NCI-H2196 treated with DMSO at 0.1 percent for 48 hours (cell line): ENCODE results near the gene AKNA.

ENCODE experiments used
- DNase-seq: peaks from one replicate; lab custom pipeline; 2025; ENCODE audit not compliant: unreplicated experiment; lab: John Stamatoyannopoulos, UW

Gene AKNA, protein sequence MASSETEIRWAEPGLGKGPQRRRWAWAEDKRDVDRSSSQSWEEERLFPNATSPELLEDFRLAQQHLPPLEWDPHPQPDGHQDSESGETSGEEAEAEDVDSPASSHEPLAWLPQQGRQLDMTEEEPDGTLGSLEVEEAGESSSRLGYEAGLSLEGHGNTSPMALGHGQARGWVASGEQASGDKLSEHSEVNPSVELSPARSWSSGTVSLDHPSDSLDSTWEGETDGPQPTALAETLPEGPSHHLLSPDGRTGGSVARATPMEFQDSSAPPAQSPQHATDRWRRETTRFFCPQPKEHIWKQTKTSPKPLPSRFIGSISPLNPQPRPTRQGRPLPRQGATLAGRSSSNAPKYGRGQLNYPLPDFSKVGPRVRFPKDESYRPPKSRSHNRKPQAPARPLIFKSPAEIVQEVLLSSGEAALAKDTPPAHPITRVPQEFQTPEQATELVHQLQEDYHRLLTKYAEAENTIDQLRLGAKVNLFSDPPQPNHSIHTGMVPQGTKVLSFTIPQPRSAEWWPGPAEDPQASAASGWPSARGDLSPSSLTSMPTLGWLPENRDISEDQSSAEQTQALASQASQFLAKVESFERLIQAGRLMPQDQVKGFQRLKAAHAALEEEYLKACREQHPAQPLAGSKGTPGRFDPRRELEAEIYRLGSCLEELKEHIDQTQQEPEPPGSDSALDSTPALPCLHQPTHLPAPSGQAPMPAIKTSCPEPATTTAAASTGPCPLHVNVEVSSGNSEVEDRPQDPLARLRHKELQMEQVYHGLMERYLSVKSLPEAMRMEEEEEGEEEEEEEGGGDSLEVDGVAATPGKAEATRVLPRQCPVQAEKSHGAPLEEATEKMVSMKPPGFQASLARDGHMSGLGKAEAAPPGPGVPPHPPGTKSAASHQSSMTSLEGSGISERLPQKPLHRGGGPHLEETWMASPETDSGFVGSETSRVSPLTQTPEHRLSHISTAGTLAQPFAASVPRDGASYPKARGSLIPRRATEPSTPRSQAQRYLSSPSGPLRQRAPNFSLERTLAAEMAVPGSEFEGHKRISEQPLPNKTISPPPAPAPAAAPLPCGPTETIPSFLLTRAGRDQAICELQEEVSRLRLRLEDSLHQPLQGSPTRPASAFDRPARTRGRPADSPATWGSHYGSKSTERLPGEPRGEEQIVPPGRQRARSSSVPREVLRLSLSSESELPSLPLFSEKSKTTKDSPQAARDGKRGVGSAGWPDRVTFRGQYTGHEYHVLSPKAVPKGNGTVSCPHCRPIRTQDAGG (N-terminal part only)

DNA sequence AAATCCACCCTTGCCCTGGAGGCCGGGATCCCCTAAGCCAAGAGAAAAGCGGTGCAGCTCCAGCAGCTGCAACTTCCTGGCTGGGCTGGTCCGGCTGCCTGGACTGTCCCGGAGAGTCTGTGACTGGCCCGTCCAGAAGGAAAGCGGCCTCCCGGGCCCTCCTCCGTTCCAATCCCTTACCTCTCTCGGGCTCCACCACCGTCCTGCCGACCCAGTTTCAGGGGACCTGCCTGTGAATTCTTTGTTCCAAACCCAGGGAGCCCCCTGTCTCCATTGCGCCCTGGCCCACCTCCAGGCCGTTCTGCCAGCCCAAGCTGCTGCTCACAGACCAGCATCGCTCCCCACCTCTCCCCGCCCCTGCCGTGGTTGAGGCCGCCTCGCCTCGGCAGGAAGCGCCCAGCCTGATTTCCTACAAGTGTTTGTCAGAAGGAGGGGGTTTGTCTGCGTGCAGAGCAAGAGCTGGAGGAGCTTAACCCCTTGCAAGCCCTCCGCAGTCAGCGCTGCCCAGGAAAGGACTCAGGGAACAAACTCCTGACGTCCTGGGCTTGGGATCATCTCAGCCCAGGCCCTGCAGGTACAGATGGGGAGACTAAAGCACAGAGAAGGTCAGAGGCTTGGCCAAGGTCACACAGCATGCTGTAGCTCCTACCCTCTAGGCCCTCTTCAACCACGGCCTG, at the start of gene AKNA:
TSS of gene AKNA (minus strand) at position 303 of the 677 bp plus-strand sequence. CDS start 6,649 bp downstream, outside the sequence.
- no peak for DNase-seq

DNA sequence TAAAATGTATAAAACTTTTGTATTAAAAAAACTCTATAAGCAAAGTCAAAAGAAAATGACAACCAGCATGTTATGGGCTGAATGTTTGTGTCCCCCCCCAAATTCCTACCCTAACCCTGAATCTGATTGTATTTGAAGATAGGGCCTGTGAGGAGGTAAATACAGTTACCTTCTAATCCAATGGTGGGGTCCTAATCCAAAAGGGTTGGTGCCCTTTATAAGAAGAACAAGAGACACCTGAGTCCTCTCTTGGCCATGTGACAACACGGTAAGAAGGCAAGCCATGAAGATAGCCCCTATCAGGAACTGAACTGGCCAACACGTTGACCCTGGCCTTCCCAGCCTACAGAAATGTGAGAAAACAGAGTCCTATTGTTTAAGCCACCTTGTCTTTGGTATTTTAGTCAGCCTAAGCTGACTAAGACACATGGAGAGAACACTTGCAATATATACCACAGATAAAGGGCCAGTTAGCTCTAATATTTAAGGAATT, 49.7 kb upstream of the AKNA start:
- no peak for DNase-seq

DNA sequence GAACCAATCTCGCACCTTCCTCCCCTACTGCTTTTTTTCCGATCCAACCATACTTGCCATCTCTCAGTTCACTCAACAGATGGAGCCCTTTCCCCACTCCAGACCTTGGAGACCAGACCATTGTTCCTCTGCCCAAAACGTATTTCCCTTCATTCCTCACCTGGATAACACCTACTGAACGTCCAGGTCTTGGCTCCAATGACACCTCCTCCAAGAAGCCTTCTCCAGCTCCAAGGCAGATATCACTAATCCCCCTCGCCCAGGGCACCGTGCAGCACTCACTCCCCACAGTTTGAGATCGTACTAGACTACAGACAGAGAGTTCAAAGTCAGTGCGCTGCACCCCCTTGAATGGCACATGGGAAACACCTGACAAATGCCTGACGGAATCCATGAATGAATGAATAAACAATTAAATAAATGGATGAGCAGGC, 47.1 kb upstream of the AKNA start:
- DNase-seq = peak; percentile 52

DNA sequence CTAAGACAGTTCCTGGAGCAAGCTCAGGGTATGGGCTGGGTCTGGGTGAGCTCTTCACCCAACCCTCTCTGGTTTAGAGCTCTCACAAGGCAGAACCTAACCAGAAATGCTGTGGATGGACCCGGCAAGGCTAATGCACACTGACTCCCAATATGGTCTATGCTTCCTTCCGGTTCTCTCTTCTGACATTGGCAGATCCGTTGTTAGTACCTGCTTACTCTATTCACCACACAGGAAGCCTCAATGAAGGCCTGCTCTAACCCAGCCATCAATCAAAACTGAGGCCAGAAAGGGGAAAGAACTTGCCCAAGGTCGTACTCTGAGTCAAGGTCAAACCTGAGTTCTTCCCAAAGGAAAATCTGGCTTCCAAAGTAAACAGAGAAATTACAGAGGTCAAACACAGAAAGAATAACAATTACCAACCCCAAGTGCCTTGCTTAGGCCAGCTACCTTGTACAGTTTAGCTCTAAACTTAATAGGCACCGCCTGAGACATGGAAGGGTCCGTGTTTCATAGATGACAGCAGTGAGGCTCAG, 46.0 kb upstream of the AKNA start:
- no peak for DNase-seq

DNA sequence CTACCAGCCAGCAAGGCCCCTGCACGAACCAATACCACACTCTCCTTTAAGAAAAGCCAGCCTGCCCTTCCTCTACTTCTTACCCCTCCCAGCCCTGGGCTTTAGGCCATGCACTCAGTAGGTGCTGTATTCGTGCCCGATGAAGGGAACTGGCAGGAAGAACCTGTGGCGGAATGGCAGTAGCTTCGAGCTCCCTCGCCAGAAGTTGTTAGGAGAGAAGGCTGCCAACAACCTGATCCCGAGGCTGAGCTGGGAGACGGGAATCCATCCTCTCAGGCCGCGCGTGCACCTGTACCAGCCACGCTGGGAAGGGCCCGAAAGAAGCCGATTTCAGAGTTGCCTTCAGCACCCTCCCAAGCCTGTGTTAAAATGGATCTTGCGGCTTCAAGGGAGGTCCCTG, 45.3 kb upstream of the AKNA start:
- no peak for DNase-seq

DNA sequence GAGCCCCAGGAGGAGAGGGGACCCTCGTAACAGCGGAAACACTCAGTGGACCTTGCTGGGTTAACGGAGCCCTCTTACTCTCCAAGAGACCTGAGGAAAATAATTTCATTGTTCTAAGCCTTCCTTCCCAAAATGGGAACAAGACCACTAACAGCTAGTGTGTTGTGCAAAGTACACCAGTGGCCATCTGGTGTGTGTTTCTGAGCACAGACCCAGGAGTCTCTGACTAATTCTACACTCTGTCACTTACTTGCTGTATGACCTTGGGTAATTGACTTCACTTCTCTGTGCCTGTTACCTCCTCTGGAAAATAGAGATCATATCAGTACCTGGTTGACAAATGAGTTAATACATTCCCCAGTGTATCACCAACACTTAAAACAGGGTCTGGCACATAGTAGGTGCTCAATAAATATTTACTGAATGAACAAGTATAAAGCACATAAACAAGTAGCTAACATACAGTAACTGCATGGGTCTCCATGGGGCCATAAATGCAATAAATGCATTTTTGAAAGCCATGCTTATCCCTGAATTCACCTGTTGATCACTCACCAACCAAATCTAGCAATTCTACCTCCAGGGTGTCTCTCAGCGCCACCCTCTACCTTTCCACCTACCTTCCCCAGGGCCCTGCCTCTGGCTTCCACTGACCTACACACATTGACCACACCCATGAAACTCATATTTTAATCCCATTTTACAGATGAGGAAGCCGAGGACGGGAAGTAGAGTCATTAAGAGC, 44.7 kb upstream of the AKNA start:
- no peak for DNase-seq

DNA sequence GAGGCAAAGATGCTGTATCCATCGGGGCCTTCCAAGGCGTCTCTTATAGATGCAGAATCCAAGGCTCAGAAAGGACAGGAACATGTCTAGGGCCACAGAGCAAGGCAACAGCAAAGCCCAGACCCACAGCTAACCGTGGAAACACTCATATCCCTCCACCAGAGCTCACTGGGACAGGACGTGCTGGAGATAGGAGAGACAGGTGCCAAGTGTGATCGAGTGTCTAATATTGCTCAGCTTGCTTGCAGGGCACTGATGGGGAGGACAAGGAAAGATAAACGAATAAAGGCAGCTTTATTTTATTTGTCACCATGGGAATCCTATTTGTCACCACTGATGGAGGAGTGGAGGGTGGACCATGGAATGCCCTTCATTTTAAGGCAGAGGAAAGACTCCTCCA, 44.0 kb upstream of the AKNA start:
- DNase-seq = no peak

DNA sequence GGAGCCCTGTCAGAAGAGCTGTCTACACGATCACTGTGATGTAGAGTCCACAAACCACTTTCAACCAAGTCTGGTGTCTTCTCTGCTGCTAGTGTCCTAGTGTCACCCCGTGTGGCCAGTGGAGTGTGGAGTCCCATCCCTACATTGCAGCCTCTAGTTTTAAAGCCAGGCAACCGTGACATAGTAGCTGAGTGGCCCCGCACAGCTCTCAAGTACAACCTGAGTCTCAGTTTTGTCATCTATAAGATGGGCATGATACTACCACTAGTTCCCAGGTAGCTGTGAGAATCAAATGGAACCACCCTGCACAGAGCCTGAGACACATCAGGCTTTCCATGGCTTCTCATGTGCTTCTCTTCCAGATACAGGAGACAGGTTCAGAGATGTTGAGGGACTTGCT, 43.2 kb upstream of the AKNA start:
- no peak for DNase-seq

DNA sequence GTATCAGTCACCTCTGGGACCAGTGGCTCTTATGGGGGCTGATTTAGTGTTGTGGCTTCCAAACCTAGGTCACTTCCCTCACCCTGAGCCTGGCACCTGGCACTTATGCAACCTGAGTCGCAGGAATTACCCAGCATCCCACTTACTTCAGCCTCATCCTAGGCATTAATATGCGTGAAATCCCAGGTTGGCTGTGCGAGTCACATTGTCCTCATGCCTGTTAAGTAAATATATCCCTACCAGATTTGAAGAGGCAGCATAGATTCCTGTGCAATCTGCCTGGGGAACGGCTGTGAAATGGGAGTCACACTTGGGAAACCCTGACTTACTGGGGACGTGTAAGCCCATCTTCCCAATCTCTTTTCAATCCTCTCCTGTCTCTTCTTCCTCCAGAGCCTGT, 42.7 kb upstream of the AKNA start:
- peak; percentile 3 for DNase-seq

DNA sequence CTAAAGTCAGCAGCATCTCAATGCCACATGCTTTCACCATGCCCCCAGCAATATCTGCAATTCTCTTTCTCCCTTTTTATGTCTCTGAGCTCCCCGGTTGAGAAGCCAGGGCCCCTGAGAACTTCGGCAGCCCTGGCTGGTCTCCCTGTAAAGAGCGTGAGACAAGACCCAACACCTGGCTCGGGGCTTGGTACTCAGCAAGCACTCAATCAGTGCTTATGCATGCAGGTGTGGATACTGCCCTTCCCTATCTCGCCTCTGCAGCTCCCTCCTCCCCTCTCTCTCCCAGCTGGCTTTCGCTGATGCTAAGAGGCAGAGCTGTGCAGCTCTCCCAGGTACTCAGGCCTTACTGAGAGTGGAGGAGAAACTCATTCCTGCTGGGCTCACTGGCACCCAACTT, 41.7 kb upstream of the AKNA start:
- DNase-seq = no peak

DNA sequence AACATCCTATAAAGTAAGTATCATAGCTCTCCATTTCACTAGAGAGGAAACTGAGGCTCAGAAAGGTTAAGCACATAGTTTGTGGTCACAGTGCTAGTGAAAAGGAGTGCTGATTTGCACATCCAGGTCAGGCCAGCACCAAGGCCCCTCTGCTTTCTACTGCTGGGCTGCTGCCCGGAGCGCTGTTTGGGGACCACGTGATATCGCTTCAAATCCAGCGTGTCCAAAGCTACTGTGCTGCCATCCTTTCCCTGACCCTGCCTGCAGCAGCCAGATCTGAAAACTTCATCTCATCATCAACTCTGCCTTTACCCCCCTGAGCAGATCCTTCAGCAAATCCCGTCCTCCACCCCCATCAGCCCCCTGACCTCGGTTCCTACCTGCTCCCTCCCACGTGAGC, 40.7 kb upstream of the AKNA start:
- no peak for DNase-seq

DNA sequence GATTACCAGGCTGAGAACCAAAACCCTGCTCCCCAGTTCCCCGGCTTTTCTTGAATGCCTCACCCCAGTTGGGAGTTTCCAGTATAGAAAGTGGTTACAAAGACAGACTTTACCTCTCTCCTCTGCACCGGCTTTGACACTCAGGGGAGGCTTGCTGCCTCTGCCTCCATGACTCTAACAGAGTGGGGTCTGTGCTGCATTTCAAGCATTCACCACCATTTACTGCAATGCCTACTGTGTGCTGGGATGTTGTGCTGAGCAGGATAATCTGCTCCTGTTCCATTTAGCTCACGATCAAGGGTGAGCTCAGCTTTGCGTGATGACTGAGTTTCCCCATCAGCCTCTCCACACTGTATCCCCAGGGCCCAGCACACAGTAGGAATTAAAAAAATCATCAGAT, 39.9 kb upstream of the AKNA start:
- DNase-seq = no peak

DNA sequence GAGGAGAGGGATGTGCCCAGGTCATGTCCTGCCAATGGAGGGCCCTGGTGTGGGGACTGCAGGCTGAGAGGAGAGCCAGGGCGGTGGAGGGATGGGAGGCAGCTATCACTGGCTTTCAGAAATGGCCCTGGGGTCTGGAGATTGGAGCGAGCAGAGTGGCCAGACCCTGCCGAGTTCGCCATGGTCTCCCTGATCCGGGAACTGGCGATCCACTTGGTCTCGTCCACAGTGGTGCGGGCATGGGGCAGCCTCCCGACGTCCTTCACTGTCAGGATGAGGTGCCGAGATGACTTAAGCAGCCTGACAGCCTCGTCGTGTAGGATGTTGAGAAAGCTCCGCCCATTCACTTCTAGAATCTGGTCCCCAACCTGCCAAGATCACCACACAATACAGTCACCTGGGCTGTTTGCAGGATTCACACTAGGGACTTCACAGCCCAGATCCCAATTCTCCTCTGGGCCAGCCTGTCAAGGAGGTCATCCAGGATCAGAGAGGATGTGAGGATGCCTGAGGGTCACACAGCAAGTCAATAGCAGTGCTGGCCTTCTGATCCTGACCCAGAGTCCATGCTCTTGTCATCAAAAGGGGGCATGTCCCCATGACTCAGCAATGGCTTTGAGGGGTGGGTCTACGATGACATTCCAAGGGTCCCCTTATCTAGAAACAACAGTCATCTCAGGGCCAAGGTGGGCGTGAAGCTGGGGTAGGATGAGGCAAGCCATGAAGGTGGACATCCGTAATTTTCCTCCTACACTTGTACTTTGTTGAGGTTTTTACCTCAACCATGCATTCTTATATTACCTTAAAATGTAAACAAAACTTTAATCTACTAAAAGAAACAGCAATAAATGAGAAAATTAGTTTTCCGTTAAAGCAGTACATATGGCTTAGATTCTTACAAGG, 38.5 kb upstream of the AKNA start:
- DNase-seq = no peak

DNA sequence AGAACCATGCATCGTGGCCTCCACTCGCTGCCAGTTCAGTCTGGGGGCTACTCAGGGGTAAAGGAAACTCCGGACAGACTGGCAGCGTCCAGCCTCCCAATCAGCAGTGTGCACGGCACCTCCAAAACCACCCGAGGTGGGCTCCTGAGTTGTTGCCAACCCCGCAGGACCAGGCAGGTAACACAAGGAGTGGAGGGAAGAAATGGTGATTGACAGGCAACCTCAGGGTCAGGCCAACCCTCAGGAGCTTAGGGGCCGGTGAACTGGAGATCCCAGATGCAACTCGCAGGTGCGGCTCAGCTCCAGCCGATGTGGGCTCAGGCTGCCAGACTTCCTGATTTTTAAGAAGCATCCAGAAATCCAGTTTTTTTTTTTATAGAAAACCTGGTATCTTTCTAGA, 37.3 kb upstream of the AKNA start:
- DNase-seq = no peak

DNA sequence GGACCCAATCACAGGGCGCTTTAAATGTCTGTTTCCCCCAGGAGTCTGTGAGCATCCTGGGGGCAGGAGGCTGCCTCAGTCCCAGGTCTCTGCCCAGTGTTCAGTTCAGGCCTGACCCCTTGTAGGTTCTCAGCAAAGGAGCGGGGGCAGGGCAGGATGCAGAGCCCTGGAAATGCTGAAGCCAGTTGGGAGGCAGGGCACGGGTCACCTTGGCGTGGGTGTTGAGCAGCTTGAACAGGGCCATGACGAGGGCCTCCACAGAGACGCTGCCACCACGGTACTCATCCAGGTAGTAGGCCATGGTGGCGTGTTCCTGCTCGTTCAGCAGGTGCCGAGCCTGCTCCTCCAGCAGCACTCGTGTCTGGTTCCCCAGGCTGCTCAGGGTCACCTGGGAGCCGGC, 36.3 kb upstream of the AKNA start:
- no peak for DNase-seq

DNA sequence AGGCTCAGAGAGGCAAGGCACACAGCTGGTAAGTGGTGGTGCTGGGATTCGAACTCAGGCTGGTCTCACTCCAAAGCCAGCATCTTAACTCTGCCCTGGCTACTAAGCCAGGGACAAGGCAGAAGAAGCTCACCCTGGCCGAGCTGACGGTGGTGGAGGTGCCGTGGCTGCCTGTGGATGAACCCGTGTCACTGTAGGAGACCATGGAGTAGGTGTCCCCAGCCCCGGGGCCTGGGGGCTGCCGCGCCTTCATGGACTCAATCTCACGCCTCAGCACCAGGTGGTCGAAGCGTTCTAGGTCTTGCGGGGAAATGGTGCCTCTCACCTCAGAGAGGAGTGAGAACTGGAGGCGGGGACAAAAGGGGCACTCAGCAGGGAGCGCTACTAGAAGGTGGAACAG, 35.4 kb upstream of the AKNA start:
- DNase-seq = no peak

DNA sequence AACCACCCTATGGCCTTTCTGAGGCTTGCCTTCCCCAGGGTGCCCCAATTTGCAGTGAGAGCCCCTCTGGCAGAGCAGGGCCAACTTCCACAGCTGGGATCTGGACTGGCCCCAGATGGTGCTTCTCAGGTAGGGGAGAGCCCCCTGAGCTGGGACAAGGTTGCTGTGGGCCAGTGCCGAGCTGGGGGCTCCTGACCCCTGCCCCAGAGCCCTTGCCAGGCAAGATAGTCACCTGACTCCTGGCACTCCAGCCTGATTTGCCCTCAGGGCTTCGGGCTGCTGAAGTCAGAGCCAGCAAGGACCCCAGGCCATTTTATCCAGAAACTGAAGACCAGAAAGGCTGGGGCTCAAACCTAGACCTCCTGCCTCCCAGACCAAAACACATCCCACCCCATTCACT, 33.4 kb upstream of the AKNA start:
- DNase-seq = no peak

DNA sequence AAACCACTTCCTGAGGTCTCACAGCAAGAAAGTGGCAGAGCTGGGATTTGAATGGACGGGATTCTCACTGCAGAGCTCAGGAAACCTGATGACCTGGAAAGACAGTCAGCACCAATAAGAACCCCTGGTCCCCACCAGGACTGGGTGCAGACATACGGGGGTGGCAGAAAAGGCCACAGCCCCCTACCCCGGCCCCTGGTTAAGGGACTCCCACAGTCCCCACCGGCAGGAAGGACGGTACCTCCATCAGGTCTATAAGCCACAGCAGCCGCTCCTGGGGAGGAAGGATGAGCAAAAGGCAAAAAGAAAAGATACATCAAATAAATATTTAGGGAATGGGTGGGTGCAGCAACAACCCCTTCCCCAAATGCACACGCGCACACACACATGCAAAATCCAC, 32.0 kb upstream of the AKNA start:
- no peak for DNase-seq

DNA sequence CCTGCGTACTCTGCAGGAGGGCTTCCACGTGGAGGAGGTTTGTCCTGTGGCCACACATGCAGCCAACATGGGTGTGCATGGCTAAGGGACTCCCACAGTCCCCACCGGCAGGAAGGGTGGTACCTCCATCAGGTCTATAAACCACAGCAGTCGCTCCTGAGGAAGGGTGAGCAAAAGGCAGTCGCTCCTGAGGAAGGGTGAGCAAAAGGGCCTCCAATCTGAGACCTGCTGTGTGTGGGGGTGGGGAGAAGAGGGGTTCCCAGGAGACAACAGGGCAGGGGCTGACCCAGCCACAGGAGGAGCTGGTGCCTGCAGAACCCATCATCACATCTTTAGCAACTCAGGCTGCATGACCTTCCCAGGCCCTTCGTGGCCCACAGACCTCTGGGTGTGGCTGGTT, 30.3 kb upstream of the AKNA start:
- DNase-seq = no peak
